Stimulated activated CD8-positive, alpha-beta memory T cell treated with anti-CD3 and anti-CD28 coated beads, Interleukin-15, amount 100 ng/mL, for 1 hour (primary cell): Measurements from ENCODE around the gene COMMD1.
"Not testable (repeated sequence)": the region's sequence is repeated elsewhere in the genome, so short reads cannot be mapped to it uniquely, and the experiment has no call there.

Experiments used
- DNase-seq: peaks from one replicate; pipeline ENCODE4 v3.0.0-alpha.2; 2020; ENCODE audit warnings: low read depth

Gene COMMD1

GRCh38 chr2:62142054-62142453 is 236.6 kb downstream of the COMMD1 start:
- DNase-seq: no peak

GRCh38 chr2:62143696-62144095 is 238.2 kb downstream of the COMMD1 start:
- no peak for DNase-seq

DNA sequence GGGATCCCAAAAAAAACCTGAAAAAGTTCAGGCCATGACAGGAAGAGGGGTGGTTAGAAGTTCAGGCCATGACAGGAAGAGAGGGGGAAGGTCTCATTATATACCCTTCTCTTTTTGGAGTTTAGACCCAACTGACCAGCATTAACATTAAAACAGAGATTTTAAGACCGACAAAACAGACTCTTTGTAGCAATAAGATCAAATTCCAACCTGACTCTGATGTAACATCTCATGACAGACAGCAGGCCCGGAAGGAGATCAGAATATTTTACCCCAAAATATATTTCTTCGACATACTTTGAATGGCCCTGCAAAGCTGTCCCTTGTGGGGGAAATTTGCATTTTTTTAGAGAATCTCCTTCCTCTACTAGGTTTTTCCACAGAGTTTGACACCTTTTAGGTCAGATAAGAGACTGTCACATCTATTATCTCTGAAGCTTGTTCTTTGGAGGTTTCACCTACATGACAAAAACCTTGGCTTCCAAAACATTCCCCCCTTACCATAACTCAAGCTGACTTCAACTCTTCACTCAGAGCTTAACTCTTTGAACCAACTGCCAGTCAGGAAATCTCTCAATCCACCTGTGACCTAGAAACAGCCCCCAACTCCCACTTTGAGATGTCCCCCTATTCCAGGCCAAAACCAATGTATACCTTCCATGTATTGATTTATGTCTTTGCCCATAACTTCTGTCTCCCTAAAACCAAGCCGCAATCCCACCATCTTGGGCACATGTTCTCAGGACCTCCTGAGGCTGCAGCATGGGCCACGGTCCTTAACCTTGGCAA is 239.4 kb downstream of the COMMD1 start:
- DNase-seq: no peak

DNA sequence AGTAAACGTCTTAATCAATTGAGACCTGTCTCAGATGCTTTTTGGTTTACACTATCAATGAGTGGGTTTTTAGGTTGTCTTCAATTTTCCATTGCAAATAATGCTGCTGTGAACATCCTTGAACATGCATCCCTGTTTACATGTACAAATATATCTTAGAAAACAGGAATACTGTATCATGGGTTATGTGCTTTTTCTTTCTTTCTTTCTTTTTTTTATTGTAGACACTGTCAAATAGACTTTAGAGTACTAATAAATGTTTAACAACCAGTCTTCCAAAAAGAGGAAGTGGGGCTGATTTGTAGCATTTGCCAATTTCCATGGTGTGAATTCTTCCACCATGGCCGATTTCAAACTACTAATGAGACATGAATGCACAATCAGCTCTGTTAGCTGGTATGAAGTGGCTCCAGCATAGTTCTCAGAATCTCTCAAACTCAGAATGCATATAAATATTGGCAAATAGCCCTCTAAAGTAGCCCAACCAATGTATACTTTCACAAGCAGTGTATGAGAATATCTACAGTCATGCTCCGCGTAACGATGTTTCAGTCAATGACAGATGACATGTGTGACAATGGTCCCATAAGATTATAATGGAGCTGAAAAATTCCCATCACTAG is 240.1 kb downstream of the COMMD1 start:
- DNase-seq: no peak

GRCh38 chr2:62146790-62147189 is 241.3 kb downstream of the COMMD1 start:
- not testable (repeated sequence) for DNase-seq

GRCh38 chr2:62147610-62148301 is 242.3 kb downstream of the COMMD1 start:
- no peak for DNase-seq

DNA sequence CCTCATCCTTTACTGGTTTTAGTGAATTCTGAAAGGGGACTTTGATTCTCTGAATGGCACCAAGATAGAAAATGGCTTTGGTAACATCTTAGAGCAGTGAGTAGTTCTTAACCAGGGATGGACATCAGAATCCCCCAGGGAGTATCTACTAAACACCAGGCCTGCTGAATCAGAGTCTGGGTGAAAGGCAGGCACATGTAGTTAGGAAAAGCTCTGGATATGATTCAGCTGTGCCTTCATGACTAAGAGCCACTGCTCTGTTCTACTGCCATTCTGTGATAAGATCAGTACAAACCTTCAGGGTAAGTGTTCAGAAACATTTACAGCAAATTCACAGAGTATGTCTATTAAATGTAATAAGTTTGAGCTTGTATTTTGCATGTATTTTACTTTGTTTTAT is 244.2 kb downstream of the COMMD1 start:
- DNase-seq: no peak

DNA sequence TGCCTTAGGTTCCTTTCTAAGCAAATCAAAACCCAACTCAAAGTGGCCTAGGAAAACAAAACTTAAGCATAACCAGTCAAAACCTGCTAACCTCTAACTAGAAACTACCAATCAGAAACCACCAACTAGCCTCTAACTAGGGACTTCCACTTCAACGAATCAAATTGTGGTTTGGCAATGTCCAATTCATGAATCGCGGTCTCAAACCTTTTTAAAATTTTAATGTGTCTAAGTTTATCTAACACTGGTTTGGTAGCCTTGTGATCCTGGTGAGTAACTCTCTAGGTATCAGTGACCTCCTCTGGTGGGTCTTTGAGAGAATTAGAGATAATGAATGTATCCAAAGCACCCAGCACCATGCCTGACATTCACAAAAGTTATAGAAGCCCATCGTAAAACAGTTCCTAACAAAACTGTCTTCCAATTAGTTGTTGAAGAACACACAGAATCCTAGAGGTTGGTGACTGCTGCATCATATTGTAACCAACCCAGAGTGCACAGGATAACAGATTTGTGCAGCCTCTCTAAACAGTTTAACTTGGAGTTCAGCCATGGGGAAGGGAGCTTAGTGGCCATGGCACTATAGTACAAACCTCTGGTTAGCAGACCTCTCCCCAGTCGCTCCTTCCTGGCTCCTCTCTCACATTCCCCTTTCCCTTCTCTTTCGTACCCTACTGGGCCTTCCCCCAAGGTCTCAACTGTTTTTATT is 245.3 kb downstream of the COMMD1 start:
- DNase-seq: no peak

DNA sequence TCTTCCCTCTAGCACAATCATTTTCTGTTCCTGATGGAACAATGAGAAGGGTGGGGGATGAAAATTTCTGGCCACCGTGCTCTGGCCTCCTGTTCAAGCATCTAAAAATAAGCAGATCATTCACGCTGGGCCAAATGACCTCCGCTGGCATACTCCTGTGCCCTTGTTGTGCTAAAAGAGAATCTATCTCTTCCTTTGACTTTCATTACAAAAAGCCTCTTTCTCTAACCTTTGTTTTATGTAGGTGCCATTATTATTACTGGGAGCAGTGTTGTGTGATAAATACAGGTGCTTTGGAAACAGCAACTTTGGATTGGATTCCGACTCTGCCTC is 245.8 kb downstream of the COMMD1 start:
- no peak for DNase-seq

GRCh38 chr2:62152000-62152399 is 246.5 kb downstream of the COMMD1 start:
- no peak for DNase-seq

GRCh38 chr2:62156861-62157496 is 251.5 kb downstream of the COMMD1 start:
- DNase-seq: no peak

DNA sequence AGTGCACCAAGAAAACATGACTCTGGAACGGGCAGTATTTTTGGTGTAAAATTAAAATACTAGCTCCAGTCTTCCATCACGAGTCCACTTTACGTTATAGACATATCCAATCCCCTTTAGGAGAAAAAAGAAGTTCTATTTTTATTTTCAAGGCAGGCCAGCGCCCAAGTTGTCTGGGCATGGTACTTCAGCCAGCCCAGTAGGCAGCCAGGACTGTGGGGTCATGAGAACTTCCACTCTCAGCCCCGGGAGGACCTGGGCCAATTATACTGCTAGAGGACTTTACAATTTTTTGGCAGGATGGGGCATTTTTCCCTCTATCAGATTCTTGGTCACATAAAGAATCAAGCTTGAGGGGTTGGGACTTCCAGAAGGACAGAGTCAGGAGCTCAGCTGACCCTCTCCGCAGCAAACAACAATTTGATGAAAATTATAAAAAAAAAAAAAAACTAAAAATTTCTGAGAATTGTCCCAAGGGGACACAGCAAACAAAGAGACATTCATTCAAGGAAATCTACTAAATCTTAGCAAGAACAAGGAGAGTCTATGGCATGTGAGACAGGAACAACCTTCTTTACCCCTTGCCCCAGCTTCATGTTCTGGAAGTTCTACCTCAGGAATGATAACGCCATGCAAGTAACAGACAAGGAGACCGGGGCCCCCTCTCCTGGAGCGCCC is 253.1 kb downstream of the COMMD1 start:
- DNase-seq: no peak

DNA sequence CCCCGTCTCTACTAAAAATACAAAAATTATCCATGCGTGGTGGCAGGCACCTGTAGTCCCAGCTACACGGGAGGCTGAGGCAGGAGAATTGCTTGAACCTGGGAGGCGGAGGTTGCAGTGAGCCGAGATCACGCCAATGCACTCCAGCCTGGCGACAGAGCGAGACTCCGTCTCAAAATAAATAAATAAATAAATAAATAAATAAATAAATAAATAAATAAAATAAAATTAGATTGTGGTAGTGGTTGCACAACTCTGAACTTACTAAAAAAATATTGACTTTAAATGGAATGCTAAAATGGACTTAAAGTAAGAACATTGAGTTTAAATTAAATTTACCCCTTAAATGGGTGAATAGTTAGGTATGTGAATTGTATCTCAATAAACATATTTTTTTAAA is 255.2 kb downstream of the COMMD1 start:
- DNase-seq: not testable (repeated sequence)

DNA sequence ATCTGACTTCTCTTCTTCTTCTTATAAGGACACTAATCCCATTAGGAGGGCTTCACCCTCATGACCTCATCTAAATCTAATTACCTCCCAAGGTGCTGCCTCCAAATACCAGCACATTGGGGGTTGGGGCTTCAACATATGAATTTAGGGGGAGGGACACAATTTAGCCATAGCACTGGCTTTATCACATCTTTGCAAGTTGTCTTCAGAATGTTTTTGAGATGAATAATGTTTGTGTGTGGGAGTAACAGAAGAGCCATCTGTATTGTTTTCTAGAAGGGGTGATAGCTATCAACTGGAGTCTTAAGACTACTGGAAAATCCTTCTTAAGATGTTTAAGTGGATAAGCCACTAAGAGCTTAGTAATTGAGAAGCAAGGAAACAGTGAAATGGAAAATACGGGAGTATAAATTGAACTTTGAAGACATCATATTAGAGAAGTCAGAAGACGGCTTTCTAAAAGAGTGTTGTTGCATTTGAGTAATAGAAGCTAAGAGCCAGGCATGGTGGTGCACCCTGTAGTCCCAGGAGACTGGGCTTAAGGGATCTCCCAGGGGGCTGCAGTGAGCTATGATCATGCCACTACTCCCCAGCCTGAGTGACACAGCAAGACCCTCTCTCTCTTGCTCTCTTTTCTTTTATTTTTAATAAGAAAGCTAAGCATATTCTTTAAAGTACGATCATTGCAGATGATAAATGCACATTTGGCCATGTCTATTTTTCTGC is 257.8 kb downstream of the COMMD1 start:
- no peak for DNase-seq

DNA sequence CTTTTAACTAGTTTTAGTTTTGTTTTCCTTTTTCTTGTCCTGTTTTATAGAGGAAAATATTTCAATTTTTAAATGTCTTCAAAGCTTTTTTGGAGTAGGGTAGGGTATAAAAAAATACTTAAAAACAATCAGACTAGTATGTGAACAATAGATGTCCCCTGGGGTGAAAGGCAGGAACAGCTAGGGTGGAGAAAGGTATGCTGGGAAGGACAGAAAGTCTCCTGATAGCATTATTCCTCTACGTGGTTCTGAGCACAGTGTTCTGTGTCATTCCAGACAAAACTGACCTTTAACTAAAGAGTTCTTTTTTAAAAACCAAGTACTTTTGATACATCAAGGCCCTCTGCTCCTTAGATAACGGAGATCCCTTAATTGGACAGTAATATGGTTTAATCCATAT is 258.4 kb downstream of the COMMD1 start:
- DNase-seq: no peak

DNA sequence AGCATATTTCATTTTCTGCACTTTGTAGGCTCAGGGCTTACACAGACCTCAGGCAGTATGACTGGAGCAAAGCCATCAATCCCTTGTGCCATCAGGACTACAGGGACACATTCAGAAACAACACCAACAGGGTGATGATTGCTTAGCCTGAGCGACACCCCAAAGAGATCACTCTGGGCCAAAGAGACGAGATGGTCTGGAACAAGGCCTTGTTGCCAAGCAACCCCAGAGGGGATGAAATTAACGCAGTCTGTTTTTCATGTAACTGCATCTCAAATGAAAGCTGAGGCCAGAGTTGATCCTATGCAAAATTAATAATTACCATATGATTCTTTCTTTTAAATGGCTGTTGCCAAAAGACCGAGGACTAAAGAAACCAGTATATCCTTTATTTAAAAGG is 270.3 kb downstream of the COMMD1 start:
- no peak for DNase-seq

- no peak for DNase-seq
Measured at GRCh38 chr2:62176801-62177200, 271.3 kb downstream of the COMMD1 start.

GRCh38 chr2:62177392-62178049 is 272.0 kb downstream of the COMMD1 start:
- no peak for DNase-seq

GRCh38 chr2:62178741-62179271 is 273.3 kb downstream of the COMMD1 start:
- no peak for DNase-seq

GRCh38 chr2:62180975-62181374 is 275.5 kb downstream of the COMMD1 start:
- DNase-seq: no peak
